ENCODE data around the gene POLDIP2.

- TF ChIP-seq POLR2AphosphoS5 (IDR thresholded peaks at IDR 0.05; ENCODE audit: low read depth, low read length) = peak; percentile 77
- peak; percentile 95; the same call in 1 of the 2 replicates for TF ChIP-seq POLR2A (IDR thresholded peaks at IDR 0.05; ENCODE audit: low read depth, low read length)
Measured at GRCh38 chr17:28357061-28357900, at the start of gene POLDIP2.
